Keratinocyte (primary cell): Measurements from ENCODE around the gene TFB1M. TPM values are rescaled to one million over a fixed set of nuclear protein-coding genes. Genes with fewer than 3 reads are reported as not detected.

Source experiments
- DNase-seq: peaks from one replicate; pipeline ENCODE4 v3.0.0-alpha.2; 2011; ENCODE audit warnings: low read depth, missing footprints, low spot score
- FAIRE-seq: peaks from 2 replicates; lab custom pipeline; 2011; peaks lifted over from hg19 to GRCh38; lab: Jason Lieb, UNC
- H2AFZ ChIP-seq: 2 replicates; pipeline ENCODE4 v1.6.0; 2012; ENCODE audit warnings: low read length, control low read depth, inconsistent platforms; ENCODE audit not compliant: control insufficient read depth
- H3K27ac ChIP-seq: 2 replicates; pipeline ENCODE4 v1.5.1; 2011; ENCODE audit warnings: low read length; ENCODE audit not compliant: control insufficient read depth, insufficient read depth
- H3K27me3 ChIP-seq: 3 replicates; pipeline ENCODE4 v1.6.0; 2011; ENCODE audit warnings: low read length; ENCODE audit not compliant: control insufficient read depth, insufficient read depth; ENCODE audit errors: extremely low read depth
- H3K36me3 ChIP-seq, 2 experiments: 2 replicates in 1 of 2; 3 replicates in 1 of 2; pipeline ENCODE4 v1.5.1; 2011; ENCODE audit warnings: low read length in 2 of 2, mild to moderate bottlenecking in 1 of 2; ENCODE audit not compliant: control insufficient read depth in 2 of 2, insufficient read depth in 2 of 2; ENCODE audit errors: extremely low read depth in 1 of 2
- H3K4me1 ChIP-seq: 3 replicates; pipeline ENCODE4 v1.5.1; 2011; ENCODE audit warnings: low read length; ENCODE audit not compliant: control insufficient read depth, insufficient read depth; ENCODE audit errors: extremely low read depth
- H3K4me2 ChIP-seq: 3 replicates; pipeline ENCODE4 v1.6.0; 2011; ENCODE audit warnings: low read depth, low read length; ENCODE audit not compliant: control insufficient read depth, insufficient read depth; ENCODE audit errors: extremely low read depth
- H3K4me3 ChIP-seq, 3 experiments: fragments of 200-600 bp in 1 of 3; sonication (generic) in 1 of 3; 2 replicates in 2 of 3; 3 replicates in 1 of 3; pipeline ENCODE4 v1.5.1; 2011 to 2016; ENCODE audit warnings: low read length in 3 of 3, mild to moderate bottlenecking in 3 of 3, control low read depth in 2 of 3, inconsistent platforms in 1 of 3, low read depth in 1 of 3, mixed read lengths in 1 of 3, mixed run types in 1 of 3, moderate library complexity in 1 of 3; ENCODE audit not compliant: control insufficient read depth in 2 of 3, insufficient read depth in 2 of 3; ENCODE audit errors: extremely low read depth in 1 of 3
- H3K79me2 ChIP-seq: 2 replicates; pipeline ENCODE4 v1.6.0; 2012; ENCODE audit warnings: low read length; ENCODE audit not compliant: control insufficient read depth, insufficient read depth
- H3K9ac ChIP-seq: 3 replicates; pipeline ENCODE4 v1.6.0; 2011; ENCODE audit warnings: low read length; ENCODE audit not compliant: control insufficient read depth, insufficient read depth; ENCODE audit errors: extremely low read depth
- H3K9me1 ChIP-seq: 3 replicates; pipeline ENCODE4 v1.6.0; 2011; ENCODE audit warnings: low read length; ENCODE audit not compliant: control insufficient read depth, insufficient read depth; ENCODE audit errors: extremely low read depth
- H3K9me3 ChIP-seq: 2 replicates; pipeline ENCODE4 v1.5.1; 2012; ENCODE audit warnings: low read depth, low read length; ENCODE audit not compliant: control insufficient read depth
- H4K20me1 ChIP-seq: 3 replicates; pipeline ENCODE4 v1.6.0; 2011; ENCODE audit warnings: low read length; ENCODE audit not compliant: control insufficient read depth, insufficient read depth; ENCODE audit errors: extremely low read depth
- CTCF ChIP-seq, 3 experiments: IDR thresholded peaks in 1 of 3; conservative IDR thresholded peaks in 1 of 3; optimal IDR thresholded peaks in 1 of 3; 2 replicates in 2 of 3; 3 replicates in 1 of 3; pipeline versions ENCODE3 to v1.5.1; 2011; ENCODE audit warnings: low read length in 3 of 3, mild to moderate bottlenecking in 3 of 3, moderate library complexity in 2 of 3, control low read depth in 1 of 3, inconsistent platforms in 1 of 3; ENCODE audit not compliant: insufficient read depth in 2 of 3; ENCODE audit errors: extremely low read depth in 1 of 3
- EZH2 ChIP-seq: IDR thresholded peaks from one replicate; pipeline ENCODE4 v1.6.1; 2012; ENCODE audit warnings: inconsistent platforms, mild to moderate bottlenecking, low read length, moderate library complexity
- dilution Hi-C: fragments of 300-500 bp; cut with MboI; formaldehyde crosslinking; loops from one replicate; pipeline ENCODE4 v1.7.0; 2020; ENCODE audit warnings: low sequenced_read_pairs; ENCODE audit not compliant: extremely low pct_ligation_motif_present
- polyA plus RNA-seq, 5 experiments: library from polyadenylated mRNA; depleted of rRNA in 3 of 5; stranded (reverse) in 3 of 5; stranded (forward) in 1 of 5; unstranded in 1 of 5; fragments of >200 nt; gene quantifications; 1 replicate in 1 of 5; 2 replicates in 3 of 5; 3 replicates in 1 of 5; pipeline versions ENCODE4 v1.2.1 to v1.2.3, GENCODE V29; 2011 to 2012; ENCODE audit warnings: missing spikeins in 2 of 5, low read depth in 1 of 5, low replicate concordance in 1 of 5

The TFB1M gene
- polyA plus RNA-seq, 1 donor (not counting 4 experiments of a cell fraction or from before 2014, with no cell fraction given) = 38.6 TPM

- Histone ChIP-seq H3K9me1 (no peaks in the 10 kb centered on the region), H3K4me3 (no peak overlapping the region), H3K9me3 (no peaks in the 10 kb centered on the region), H3K27ac (no peak overlapping the region), H4K20me1 (no peaks in the 10 kb centered on the region), H3K36me3 (no peaks in the 10 kb centered on the region), H3K27me3 (no peaks in the 10 kb centered on the region), H3K79me2 (no peaks in the 10 kb centered on the region), H2AFZ (no peak overlapping the region), H3K4me1 (no peaks in the 10 kb centered on the region), H3K9ac (no peak overlapping the region), H3K4me2 (no peak overlapping the region)
- TF ChIP-seq CTCF (optimal IDR thresholded peaks at IDR 0.05 in 1 of 3, IDR thresholded peaks at IDR 0.05 in 1 of 3, conservative IDR thresholded peaks at IDR 0.05 in 1 of 3; ENCODE audit: extremely low read depth in 1 of 3, insufficient read depth in 2 of 3, low read length in 3 of 3) = no peak
- TF ChIP-seq EZH2 = no peak
- DNase-seq (no peak), FAIRE-seq (no peak)
- dilution Hi-C loops = no loop called here
These were observed 39.9 kb upstream of the TFB1M start for GRCh38 chr6:155354167-155354566.

- H3K79me2 ChIP-seq = no peaks in the 10 kb centered on the region
- no peak overlapping the region for H3K9ac ChIP-seq
- no peaks in the 10 kb centered on the region for H3K9me3 ChIP-seq
- H4K20me1 ChIP-seq = no peaks in the 10 kb centered on the region
- dilution Hi-C loops = no loop called here
- FAIRE-seq (no peak), DNase-seq (no peak)
- no peaks in the 10 kb centered on the region for H3K9me1 ChIP-seq
- H3K4me2 ChIP-seq = no peak overlapping the region
- no peak for TF ChIP-seq EZH2
- no peak for TF ChIP-seq CTCF (optimal IDR thresholded peaks at IDR 0.05 in 1 of 3, IDR thresholded peaks at IDR 0.05 in 1 of 3, conservative IDR thresholded peaks at IDR 0.05 in 1 of 3; ENCODE audit: extremely low read depth in 1 of 3, insufficient read depth in 2 of 3, low read length in 3 of 3)
- H2AFZ ChIP-seq = no peak overlapping the region
- H3K4me3 ChIP-seq = no peak overlapping the region
- H3K27me3 ChIP-seq = no peaks in the 10 kb centered on the region
- H3K36me3 ChIP-seq = no peaks in the 10 kb centered on the region
- H3K27ac ChIP-seq = no peak overlapping the region
- H3K4me1 ChIP-seq = no peaks in the 10 kb centered on the region
These were observed 38.5 kb upstream of the TFB1M start for GRCh38 chr6:155352811-155353210.
